MM.1S (cell line): ENCODE data around the gene SLC6A19.

Experiments used
- DNase-seq: peaks from one replicate; pipeline ENCODE4 v3.0.0-alpha.2; 2015
- H2AFZ ChIP-seq: fragments of 300-600 bp; sonication (generic); 2 replicates; pipeline ENCODE4 v1.6.0; 2016; ENCODE audit warnings: antibody characterized with exemption, low read length
- H3F3A ChIP-seq: fragments of 300-600 bp; sonication (generic); 2 replicates; pipeline ENCODE4 v1.6.1; 2016; ENCODE audit warnings: mild to moderate bottlenecking, antibody characterized with exemption, low read length, moderate library complexity, mixed read lengths; ENCODE audit not compliant: insufficient read depth
- H3K27ac ChIP-seq: fragments of 300-600 bp; sonication (generic); 2 replicates; pipeline ENCODE4 v1.5.1; 2016; ENCODE audit warnings: mild to moderate bottlenecking, low read length
- H3K27me3 ChIP-seq: fragments of 300-600 bp; sonication (generic); replicated peaks from 2 replicates; pipeline ENCODE4 v1.6.0; 2016; ENCODE audit warnings: low read length; ENCODE audit not compliant: insufficient read depth
- H3K36me3 ChIP-seq: fragments of 300-600 bp; sonication (generic); replicated peaks from 2 replicates; pipeline ENCODE4 v1.6.1; 2016; ENCODE audit warnings: mild to moderate bottlenecking, low read length, mixed read lengths; ENCODE audit not compliant: insufficient read depth
- H3K4me1 ChIP-seq: fragments of 300-600 bp; sonication (generic); 2 replicates; pipeline ENCODE4 v1.6.1; 2016; ENCODE audit warnings: low read length, mixed read lengths
- H3K4me2 ChIP-seq: fragments of 300-600 bp; sonication (generic); 2 replicates; pipeline ENCODE4 v1.6.0; 2016; ENCODE audit warnings: low read depth, low read length
- H3K4me3 ChIP-seq: fragments of 300-600 bp; sonication (generic); 2 replicates; pipeline ENCODE4 v1.5.1; 2016; ENCODE audit warnings: low read length, mixed read lengths
- H3K79me2 ChIP-seq: fragments of 300-600 bp; sonication (generic); 2 replicates; pipeline ENCODE4 v1.6.1; 2016; ENCODE audit warnings: mixed run types, low read length, mixed read lengths
- H3K9ac ChIP-seq: fragments of 300-600 bp; sonication (generic); 2 replicates; pipeline ENCODE4 v1.6.1; 2016; ENCODE audit warnings: low read length, mixed read lengths
- H3K9me2 ChIP-seq: fragments of 300-600 bp; sonication (generic); replicated peaks from 2 replicates; pipeline ENCODE4 v1.6.1; 2016; ENCODE audit warnings: mild to moderate bottlenecking, low read length, mixed read lengths; ENCODE audit not compliant: insufficient read depth
- H3K9me3 ChIP-seq: fragments of 300-600 bp; sonication (generic); replicated peaks from 2 replicates; pipeline ENCODE4 v1.6.1; 2016; ENCODE audit warnings: mild to moderate bottlenecking, low read length, mixed read lengths; ENCODE audit not compliant: insufficient read depth
- H4K20me1 ChIP-seq: fragments of 300-600 bp; sonication (generic); 2 replicates; pipeline ENCODE4 v1.6.1; 2016; ENCODE audit warnings: mild to moderate bottlenecking, low read length, moderate library complexity, mixed read lengths; ENCODE audit not compliant: insufficient read depth
- CTCF ChIP-seq: fragments of 300-600 bp; sonication (generic); IDR thresholded peaks from 2 replicates; pipeline ENCODE4 v1.5.1; 2016; ENCODE audit warnings: antibody characterized with exemption, low read length, mixed read lengths
- EZH2 ChIP-seq: fragments of 300-600 bp; sonication (generic); optimal IDR thresholded peaks from 2 replicates; pipeline ENCODE3; 2017; ENCODE audit warnings: low read depth, mild to moderate bottlenecking, antibody characterized with exemption, low read length, mixed read lengths
- EZH2phosphoT487 ChIP-seq: fragments of 300-600 bp; sonication (generic); IDR thresholded peaks from 2 replicates; pipeline ENCODE4 v1.6.1; 2018; ENCODE audit warnings: antibody characterized with exemption, low read length

SLC6A19 gene

GRCh38 chr5:1203968-1204692 lies 2.7 kb downstream of the SLC6A19 start:
- Histone ChIP-seq H3K4me1 (peaks cover 2% of the 10 kb centered on the region), H3K4me2 (no peak overlapping the region), H4K20me1 (no peaks in the 10 kb centered on the region), H3K36me3 (no peaks in the 10 kb centered on the region), H3K27ac (no peak overlapping the region), H3F3A (no peaks in the 10 kb centered on the region), H3K27me3 (peaks cover 22% of the 10 kb centered on the region), H3K4me3 (no peak overlapping the region), H3K9me3 (no peaks in the 10 kb centered on the region), H2AFZ (no peak overlapping the region), H3K79me2 (no peaks in the 10 kb centered on the region), H3K9ac (no peak overlapping the region), H3K9me2 (no peaks in the 10 kb centered on the region)
- TF ChIP-seq CTCF = no peak
- TF ChIP-seq EZH2 = no peak
- no peak for TF ChIP-seq EZH2phosphoT487
- no peak for DNase-seq

GRCh38 chr5:1204693-1205242 lies 3.4 kb downstream of the SLC6A19 start:
- no peak overlapping the region for H2AFZ ChIP-seq
- H3K79me2 ChIP-seq = no peaks in the 10 kb centered on the region
- H3K27ac ChIP-seq = no peak overlapping the region
- H3K4me3 ChIP-seq = no peak overlapping the region
- no peak overlapping the region for H3K9ac ChIP-seq
- H4K20me1 ChIP-seq = no peaks in the 10 kb centered on the region
- H3K4me1 ChIP-seq = peaks cover 9% of the 10 kb centered on the region
- no peak overlapping the region for H3K4me2 ChIP-seq
- DNase-seq = no peak
- TF ChIP-seq CTCF = peak; percentile 13; the same call in 1 of the 2 replicates
- no peak for TF ChIP-seq EZH2
- no peaks in the 10 kb centered on the region for H3F3A ChIP-seq
- no peaks in the 10 kb centered on the region for H3K9me3 ChIP-seq
- H3K36me3 ChIP-seq = no peaks in the 10 kb centered on the region
- peaks cover 16% of the 10 kb centered on the region for H3K27me3 ChIP-seq
- H3K9me2 ChIP-seq = no peaks in the 10 kb centered on the region

- Histone ChIP-seq H3K4me1 (peaks cover 11% of the 10 kb centered on the region), H4K20me1 (no peaks in the 10 kb centered on the region), H3K9me2 (no peaks in the 10 kb centered on the region), H3K79me2 (no peaks in the 10 kb centered on the region), H3F3A (no peaks in the 10 kb centered on the region), H3K9me3 (no peaks in the 10 kb centered on the region), H2AFZ (no peak overlapping the region), H3K27me3 (peaks cover 8% of the 10 kb centered on the region), H3K9ac (no peak overlapping the region), H3K27ac (no peak overlapping the region), H3K4me3 (no peak overlapping the region), H3K36me3 (no peaks in the 10 kb centered on the region), H3K4me2 (no peak overlapping the region)
- no peak for DNase-seq
- TF ChIP-seq EZH2 (no peak), CTCF (no peak), EZH2phosphoT487 (no peak)
Observed at GRCh38 chr5:1205255-1206180, 4.1 kb downstream of the SLC6A19 start.
